Coronary artery (tissue), 2 donors: Measurements from ENCODE around the gene ABL1.

ENCODE experiments used
- DNase-seq: peaks from one replicate; pipeline ENCODE4 v3.0.0-alpha.2; 2017; ENCODE audit warnings: low spot score
- H3K27ac ChIP-seq, 2 donors: fragments of 200-600 bp; sonication (generic); one replicate each; pipeline ENCODE4 v1.5.1; 2016 to 2019
- H3K4me3 ChIP-seq: fragments of 200-600 bp; sonication (generic); 2 replicates; pipeline ENCODE4 v1.5.1; 2016; ENCODE audit warnings: mild to moderate bottlenecking, moderate library complexity
- CTCF ChIP-seq: fragments of 200-600 bp; sonication (generic); IDR thresholded peaks from one replicate; pipeline ENCODE4 v1.5.1; 2019; ENCODE audit warnings: antibody characterized with exemption

ABL1 gene

DNA sequence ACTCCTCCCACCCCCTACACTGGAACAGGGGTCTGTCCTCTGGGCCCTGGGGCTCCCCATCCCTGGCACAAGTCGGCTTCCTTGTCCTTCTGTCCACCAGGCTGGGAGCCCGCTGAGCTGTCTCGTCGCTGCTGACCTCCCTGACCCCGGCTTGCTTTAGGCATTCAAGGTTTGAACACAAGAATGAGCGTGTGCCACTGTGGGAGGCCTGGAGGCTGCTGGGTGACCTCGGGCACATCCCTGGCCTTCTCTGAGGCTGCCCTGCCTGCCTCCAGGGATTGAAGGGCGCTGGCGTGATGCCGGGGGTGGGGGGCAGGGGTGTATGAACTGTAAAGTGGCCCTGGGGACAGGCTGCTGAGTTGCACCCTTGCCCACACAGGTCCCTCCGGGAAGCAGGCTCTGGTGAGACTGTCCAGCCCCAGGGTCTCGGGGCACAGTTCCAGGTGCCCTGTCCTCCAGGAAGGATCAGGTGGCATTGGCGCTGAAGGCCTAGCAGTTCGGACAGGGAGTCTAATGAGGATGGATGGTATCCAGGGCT lies 85.8 kb downstream of the ABL1 start:
- Histone ChIP-seq H3K4me3 (no peak overlapping the region), H3K27ac (no peak overlapping the region)
- no peak for TF ChIP-seq CTCF
- no peak for DNase-seq

GRCh38 chr9:130921300-130921988 lies 86.4 kb downstream of the ABL1 start:
- no peak for DNase-seq
- Histone ChIP-seq H3K4me3 (no peak overlapping the region), H3K27ac (no peak overlapping the region)
- no peak for TF ChIP-seq CTCF

- no peak overlapping the region for H3K4me3 ChIP-seq
- TF ChIP-seq CTCF: no peak
- DNase-seq: no peak
- no peak overlapping the region for H3K27ac ChIP-seq
Observed at GRCh38 chr9:130921989-130922892, 87.2 kb downstream of the ABL1 start.

- Histone ChIP-seq H3K27ac (no peak overlapping the region), H3K4me3 (no peak overlapping the region)
- TF ChIP-seq CTCF: no peak
- no peak for DNase-seq
Observed at GRCh38 chr9:130922893-130923610, 88.0 kb downstream of the ABL1 start.

DNA sequence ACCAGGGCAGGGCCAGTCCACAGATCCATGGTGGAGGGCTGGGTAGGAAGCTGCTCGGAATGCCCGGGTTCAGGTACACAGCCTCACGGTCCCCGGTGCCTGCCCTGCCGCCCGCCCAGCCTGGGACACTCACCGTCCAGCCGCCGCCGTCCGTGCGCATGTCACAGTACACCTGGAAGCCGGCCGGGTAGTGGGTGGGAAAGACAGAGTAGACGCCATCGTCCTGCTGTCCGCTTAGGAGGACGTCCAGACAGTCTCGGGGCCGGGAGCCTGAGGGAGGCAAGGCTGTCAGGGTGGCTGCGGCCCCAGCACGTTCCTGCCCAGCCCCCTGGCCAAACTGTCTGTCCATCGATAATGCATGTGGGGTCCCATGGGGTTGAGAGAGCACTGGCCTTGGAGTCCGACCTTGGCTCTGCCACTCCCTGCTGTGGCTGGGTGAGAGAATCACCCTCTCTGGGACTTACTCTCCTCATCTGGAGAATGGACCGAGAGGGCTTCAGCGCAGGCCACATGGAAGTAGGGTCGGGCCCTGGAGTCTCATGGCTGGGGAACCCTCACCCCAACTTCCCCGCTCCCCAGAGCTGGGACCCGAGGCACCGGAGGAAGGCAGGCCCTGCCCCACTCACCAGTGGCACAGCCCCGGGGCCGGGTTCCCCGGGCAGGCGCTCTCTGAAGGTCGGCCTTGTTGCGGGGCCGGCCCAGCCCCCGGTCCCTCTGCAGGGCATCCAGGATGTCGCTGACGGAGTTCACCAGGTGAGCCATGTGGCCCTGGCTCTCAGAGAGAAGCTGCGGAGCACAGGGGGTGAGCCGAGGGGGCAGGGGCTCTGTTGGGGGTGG lies 88.8 kb downstream of the ABL1 start:
- Histone ChIP-seq H3K4me3 (no peak overlapping the region), H3K27ac (no peak overlapping the region)
- no peak for TF ChIP-seq CTCF
- no peak for DNase-seq

- DNase-seq: no peak
- Histone ChIP-seq H3K27ac (no peak overlapping the region), H3K4me3 (no peak overlapping the region)
- TF ChIP-seq CTCF: no peak
Observed at GRCh38 chr9:130924448-130924788, 89.4 kb downstream of the ABL1 start.
